Measurements from ENCODE around the gene NDUFAF2.

DNA sequence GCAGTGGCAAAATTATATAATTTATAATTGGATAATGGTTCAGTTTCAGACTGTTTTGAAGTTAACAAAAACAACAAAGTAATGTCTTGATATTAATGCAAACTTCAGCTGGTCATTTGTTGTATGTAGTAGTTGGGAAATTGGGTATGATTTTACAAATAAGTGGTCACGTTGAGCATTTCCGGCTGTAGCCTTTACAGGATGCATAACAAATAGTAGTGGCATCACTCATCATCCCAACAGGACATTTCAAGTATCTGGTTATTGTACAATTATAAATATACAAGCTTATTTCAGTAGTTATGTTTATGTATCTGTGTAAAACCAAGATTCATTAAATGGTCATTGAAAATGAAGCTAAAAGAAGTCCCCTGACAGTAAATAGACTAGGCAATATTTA lies 144.3 kb downstream of the NDUFAF2 start:
- TF ChIP-seq, protein P1, sequence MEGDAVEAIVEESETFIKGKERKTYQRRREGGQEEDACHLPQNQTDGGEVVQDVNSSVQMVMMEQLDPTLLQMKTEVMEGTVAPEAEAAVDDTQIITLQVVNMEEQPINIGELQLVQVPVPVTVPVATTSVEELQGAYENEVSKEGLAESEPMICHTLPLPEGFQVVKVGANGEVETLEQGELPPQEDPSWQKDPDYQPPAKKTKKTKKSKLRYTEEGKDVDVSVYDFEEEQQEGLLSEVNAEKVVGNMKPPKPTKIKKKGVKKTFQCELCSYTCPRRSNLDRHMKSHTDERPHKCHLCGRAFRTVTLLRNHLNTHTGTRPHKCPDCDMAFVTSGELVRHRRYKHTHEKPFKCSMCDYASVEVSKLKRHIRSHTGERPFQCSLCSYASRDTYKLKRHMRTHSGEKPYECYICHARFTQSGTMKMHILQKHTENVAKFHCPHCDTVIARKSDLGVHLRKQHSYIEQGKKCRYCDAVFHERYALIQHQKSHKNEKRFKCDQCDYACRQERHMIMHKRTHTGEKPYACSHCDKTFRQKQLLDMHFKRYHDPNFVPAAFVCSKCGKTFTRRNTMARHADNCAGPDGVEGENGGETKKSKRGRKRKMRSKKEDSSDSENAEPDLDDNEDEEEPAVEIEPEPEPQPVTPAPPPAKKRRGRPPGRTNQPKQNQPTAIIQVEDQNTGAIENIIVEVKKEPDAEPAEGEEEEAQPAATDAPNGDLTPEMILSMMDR (IDR thresholded peaks at IDR 0.05; ENCODE audit: borderline replicate concordance, extremely low read depth, low read length, poor library complexity, severe bottlenecking), result no peak
- no peak for TF ChIP-seq EZH2 (IDR thresholded peaks at IDR 0.05; ENCODE audit: borderline replicate concordance, low read depth, low read length, severe bottlenecking)
